Measurements from ENCODE around the gene ZNF341.

- TF ChIP-seq RBM17 (IDR thresholded peaks at IDR 0.05; ENCODE audit: borderline replicate concordance, low read depth, low read length) (no peak), EHMT2 (IDR thresholded peaks at IDR 0.05) (no peak), ARHGAP35 (IDR thresholded peaks at IDR 0.05; ENCODE audit: partially characterized antibody) (no peak), IRF9 (tag; IDR thresholded peaks at IDR 0.05) (no peak), EGR1 (conservative IDR thresholded peaks at IDR 0.05) (no peak), NR1H2 (CRISPR knock-in tag; IDR thresholded peaks at IDR 0.05) (no peak)
These were observed 87.7 kb downstream of the ZNF341 start for GRCh38 chr20:33819456-33819855.

All from K562 (cell line).